GM19099 (cell line): ENCODE results near the gene SLC25A22.

ENCODE experiments used
- POLR2A ChIP-seq: IDR thresholded peaks from 3 replicates; pipeline ENCODE4 v1.6.1; 2011; ENCODE audit warnings: low read depth; ENCODE audit not compliant: insufficient read length; ENCODE audit errors: extremely low read depth

The SLC25A22 gene

GRCh38 chr11:794013-794765 lies 3.9 kb downstream of the SLC25A22 start:
- TF ChIP-seq POLR2A = no peak

- TF ChIP-seq POLR2A = no peak
Measured at GRCh38 chr11:793556-793955, 4.5 kb downstream of the SLC25A22 start.

- TF ChIP-seq POLR2A = no peak
Measured at GRCh38 chr11:792873-793272, 5.2 kb downstream of the SLC25A22 start.

GRCh38 chr11:792535-792821 lies 5.6 kb downstream of the SLC25A22 start:
- TF ChIP-seq POLR2A = no peak

GRCh38 chr11:791658-792534 lies 6.2 kb downstream of the SLC25A22 start:
- TF ChIP-seq POLR2A = no peak

- no peak for TF ChIP-seq POLR2A
Measured at GRCh38 chr11:790721-791564, 7.1 kb downstream of the SLC25A22 start.

- peak; percentile 11 for TF ChIP-seq POLR2A
Measured at GRCh38 chr11:789943-790342, 8.1 kb downstream of the SLC25A22 start, which contains the start of gene CEND1. TSS of gene CEND1 (minus strand) at chr11:790090. CDS start at chr11:788576, 1,514 bp downstream.

- no peak for TF ChIP-seq POLR2A
Measured at GRCh38 chr11:788953-789940, 8.8 kb downstream of the SLC25A22 start.

GRCh38 chr11:788009-788640 lies 10.0 kb downstream of the SLC25A22 start:
- TF ChIP-seq POLR2A = no peak

GRCh38 chr11:787084-787675 lies 10.9 kb downstream of the SLC25A22 start:
- no peak for TF ChIP-seq POLR2A

- TF ChIP-seq POLR2A = peak; percentile 29
Measured at GRCh38 chr11:786235-787083, 11.6 kb downstream of the SLC25A22 start.

GRCh38 chr11:783581-784015 lies 14.5 kb downstream of the SLC25A22 start:
- TF ChIP-seq POLR2A = no peak
